Progenitor cell of endocrine pancreas (in vitro differentiated cells): ENCODE measurements around the gene MAGEA9B. TPM values are rescaled to one million over a fixed set of nuclear protein-coding genes. Genes with fewer than 3 reads are reported as not detected.

ENCODE experiments used
- DNase-seq: peaks from one replicate; pipeline ENCODE4 v3.0.0; 2021; ENCODE audit warnings: low spot score; ENCODE audit not compliant: unreplicated experiment
- H3K27ac Mint-ChIP-seq: 2 replicates; pipeline ENCODE4 v1.8.0; 2021; ENCODE audit warnings: mild to moderate bottlenecking, moderate library complexity, mixed read lengths
- H3K27me3 Mint-ChIP-seq: 2 replicates; pipeline ENCODE4 v1.8.0; 2021; ENCODE audit warnings: mixed read lengths
- H3K36me3 Mint-ChIP-seq: 2 replicates; pipeline ENCODE4 v1.8.0; 2022; ENCODE audit warnings: mixed read lengths; ENCODE audit not compliant: insufficient read depth
- H3K4me1 Mint-ChIP-seq: 2 replicates; pipeline ENCODE4 v1.8.0; 2021; ENCODE audit warnings: low read depth, mixed read lengths
- H3K4me3 Mint-ChIP-seq: 2 replicates; pipeline ENCODE4 v1.8.0; 2021; ENCODE audit warnings: low read depth, mild to moderate bottlenecking, moderate library complexity, mixed read lengths
- H3K9me3 Mint-ChIP-seq: 2 replicates; pipeline ENCODE4 v1.8.0; 2021; ENCODE audit warnings: low read depth, mixed read lengths
- total RNA-seq: library from RNA; stranded (reverse); gene quantifications from 2 replicates; pipeline ENCODE4 v1.2.1, GENCODE V29; 2021
- TF ChIP-seq, protein P1 (sequence below): fragments of 200-600 bp; sonication (generic); IDR thresholded peaks from one replicate; pipeline ENCODE4 v1.5.0; 2021; ENCODE audit warnings: antibody characterized with exemption, mild to moderate bottlenecking; ENCODE audit not compliant: unreplicated experiment

MAGEA9B gene
- total RNA-seq, 1 donor from 2014 or later: not detected

DNA sequence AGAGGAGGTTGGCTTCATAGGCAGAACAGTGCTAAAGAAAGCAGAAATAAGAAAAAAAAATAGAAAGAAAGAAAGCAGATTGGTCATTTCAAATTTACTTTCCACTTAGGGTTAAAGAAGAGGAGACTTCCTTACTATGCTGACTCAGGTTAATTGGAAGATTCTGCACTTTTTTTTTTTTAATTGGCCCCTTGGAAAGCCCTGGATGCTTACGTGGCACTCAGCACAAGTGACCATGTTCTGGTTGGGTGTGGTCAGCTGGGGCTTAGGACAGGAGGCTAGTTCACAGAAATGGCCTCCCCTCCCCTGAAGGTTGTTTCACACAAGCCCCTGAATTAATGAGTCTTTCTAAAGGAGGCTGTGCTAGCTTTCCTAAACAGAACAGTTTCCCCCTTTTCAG is 14.5 kb downstream of the MAGEA9B start:
- Mint-ChIP-seq H3K4me1 (no peaks in the 10 kb centered on the region), H3K4me3 (no peak overlapping the region), H3K9me3 (no peaks in the 10 kb centered on the region), H3K27ac (no peak overlapping the region), H3K36me3 (no peaks in the 10 kb centered on the region), H3K27me3 (no peaks in the 10 kb centered on the region)
- TF ChIP-seq, protein P1, sequence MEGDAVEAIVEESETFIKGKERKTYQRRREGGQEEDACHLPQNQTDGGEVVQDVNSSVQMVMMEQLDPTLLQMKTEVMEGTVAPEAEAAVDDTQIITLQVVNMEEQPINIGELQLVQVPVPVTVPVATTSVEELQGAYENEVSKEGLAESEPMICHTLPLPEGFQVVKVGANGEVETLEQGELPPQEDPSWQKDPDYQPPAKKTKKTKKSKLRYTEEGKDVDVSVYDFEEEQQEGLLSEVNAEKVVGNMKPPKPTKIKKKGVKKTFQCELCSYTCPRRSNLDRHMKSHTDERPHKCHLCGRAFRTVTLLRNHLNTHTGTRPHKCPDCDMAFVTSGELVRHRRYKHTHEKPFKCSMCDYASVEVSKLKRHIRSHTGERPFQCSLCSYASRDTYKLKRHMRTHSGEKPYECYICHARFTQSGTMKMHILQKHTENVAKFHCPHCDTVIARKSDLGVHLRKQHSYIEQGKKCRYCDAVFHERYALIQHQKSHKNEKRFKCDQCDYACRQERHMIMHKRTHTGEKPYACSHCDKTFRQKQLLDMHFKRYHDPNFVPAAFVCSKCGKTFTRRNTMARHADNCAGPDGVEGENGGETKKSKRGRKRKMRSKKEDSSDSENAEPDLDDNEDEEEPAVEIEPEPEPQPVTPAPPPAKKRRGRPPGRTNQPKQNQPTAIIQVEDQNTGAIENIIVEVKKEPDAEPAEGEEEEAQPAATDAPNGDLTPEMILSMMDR: no peak
- no peak for DNase-seq

DNA sequence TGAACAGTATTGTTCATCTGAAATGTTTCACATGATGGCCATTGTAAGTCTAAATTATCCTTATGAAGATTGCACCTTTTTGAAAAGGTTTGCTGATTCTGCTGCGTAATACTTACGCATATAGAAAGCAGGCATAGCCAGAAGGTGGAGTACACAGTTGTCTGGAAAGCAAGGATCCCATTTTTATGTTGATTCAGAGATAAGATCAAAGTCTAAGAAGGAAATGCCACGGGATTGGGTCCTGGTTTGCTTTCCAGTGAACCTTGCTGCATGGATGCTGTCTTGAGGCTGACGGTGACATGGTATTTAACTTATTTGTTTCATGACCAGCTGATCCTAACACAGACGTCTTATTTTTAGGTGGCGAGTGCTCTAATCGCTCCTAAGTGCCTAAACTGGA is 15.5 kb downstream of the MAGEA9B start:
- no peak for DNase-seq
- TF ChIP-seq, protein P1: no peak
- Mint-ChIP-seq H3K4me3 (no peak overlapping the region), H3K27me3 (no peaks in the 10 kb centered on the region), H3K27ac (no peak overlapping the region), H3K9me3 (no peaks in the 10 kb centered on the region), H3K4me1 (peaks cover 8% of the 10 kb centered on the region), H3K36me3 (no peaks in the 10 kb centered on the region)

DNA sequence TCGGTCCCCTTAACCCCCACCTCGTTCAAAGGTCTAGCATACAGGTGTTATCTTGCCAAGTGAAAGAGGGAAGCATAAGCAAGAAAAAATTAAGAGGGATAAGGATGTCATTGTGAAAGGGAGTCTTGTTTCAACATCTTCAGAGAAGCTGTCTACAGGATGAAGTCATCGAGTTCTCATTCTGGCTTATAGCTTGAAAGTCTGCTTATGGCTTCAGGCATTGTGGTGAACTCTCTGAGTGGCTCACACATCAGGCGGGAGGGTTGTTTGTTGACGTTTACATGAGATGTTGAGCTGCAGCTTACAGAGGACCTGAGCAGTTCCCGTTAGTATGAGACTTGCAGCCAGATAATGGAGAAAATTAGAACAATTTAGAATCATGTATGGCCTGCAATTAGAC is 16.6 kb downstream of the MAGEA9B start:
- Mint-ChIP-seq H3K27me3 (no peaks in the 10 kb centered on the region), H3K27ac (no peak overlapping the region), H3K9me3 (no peaks in the 10 kb centered on the region), H3K36me3 (no peaks in the 10 kb centered on the region), H3K4me3 (no peak overlapping the region), H3K4me1 (peaks cover 8% of the 10 kb centered on the region)
- no peak for DNase-seq
- TF ChIP-seq, protein P1: no peak

DNA sequence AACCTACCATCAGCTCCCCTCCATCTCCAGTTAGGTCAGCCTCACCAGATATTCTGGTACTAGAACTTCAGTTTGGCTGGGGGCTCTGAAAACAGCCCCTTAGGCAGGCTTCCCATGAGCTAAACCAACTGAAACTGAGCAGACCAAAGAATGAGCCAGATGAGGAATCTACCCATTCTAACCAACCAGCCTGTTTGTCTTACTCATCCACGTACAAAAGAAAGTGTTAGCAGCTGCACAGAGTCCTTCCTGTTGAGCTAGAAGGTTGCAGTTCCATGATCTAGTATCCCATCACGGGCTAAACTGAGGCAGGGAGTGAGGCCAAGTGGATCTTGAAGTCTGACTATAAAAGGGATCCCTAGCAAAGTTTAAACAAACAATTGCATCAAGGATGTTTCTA is 17.5 kb downstream of the MAGEA9B start:
- DNase-seq: no peak
- H3K36me3 Mint-ChIP-seq: no peaks in the 10 kb centered on the region
- no peak overlapping the region for H3K27ac Mint-ChIP-seq
- no peaks in the 10 kb centered on the region for H3K9me3 Mint-ChIP-seq
- TF ChIP-seq, protein P1: no peak
- peaks cover 8% of the 10 kb centered on the region for H3K4me1 Mint-ChIP-seq
- H3K4me3 Mint-ChIP-seq: no peak overlapping the region
- no peaks in the 10 kb centered on the region for H3K27me3 Mint-ChIP-seq

DNA sequence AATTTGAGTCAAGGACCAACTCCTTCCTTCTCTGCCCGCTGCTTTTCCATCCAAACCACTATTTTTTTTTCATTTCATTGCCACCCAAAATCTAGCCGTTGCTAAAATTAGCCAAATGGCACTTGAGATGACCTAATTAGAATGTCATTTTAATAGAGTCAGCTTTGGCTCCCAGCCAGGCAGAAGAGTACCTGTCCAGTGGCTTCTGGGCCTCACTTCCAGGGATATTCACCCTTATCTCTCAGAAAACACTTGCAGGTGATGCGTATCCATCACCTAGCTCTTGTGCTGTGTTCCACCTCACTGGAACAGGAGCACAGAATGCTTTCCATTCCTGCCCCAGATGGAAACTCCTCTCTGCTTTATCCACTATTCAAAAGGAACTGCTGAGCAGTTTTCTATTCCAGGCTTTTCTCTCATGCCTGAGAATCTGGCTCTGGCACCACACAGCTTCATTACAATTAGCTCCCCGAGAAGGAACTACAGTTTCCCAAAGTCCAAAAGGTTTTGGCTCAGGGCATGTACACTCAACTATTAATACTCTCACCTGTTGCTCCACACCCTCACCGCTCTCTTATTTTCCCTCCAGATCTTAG is 18.5 kb downstream of the MAGEA9B start:
- H3K4me3 Mint-ChIP-seq: no peak overlapping the region
- H3K27ac Mint-ChIP-seq: no peak overlapping the region
- TF ChIP-seq, protein P1: no peak
- no peak for DNase-seq
- H3K36me3 Mint-ChIP-seq: no peaks in the 10 kb centered on the region
- no peaks in the 10 kb centered on the region for H3K27me3 Mint-ChIP-seq
- peaks cover 8% of the 10 kb centered on the region for H3K4me1 Mint-ChIP-seq
- H3K9me3 Mint-ChIP-seq: no peaks in the 10 kb centered on the region
